ENCODE results near the gene OGDHL. TPM values are rescaled to one million over a fixed set of nuclear protein-coding genes. Genes with fewer than 3 reads are reported as not detected.

The OGDHL gene
- total RNA-seq, 1 experiment from 2014 or later, result 22.6 TPM

DNA sequence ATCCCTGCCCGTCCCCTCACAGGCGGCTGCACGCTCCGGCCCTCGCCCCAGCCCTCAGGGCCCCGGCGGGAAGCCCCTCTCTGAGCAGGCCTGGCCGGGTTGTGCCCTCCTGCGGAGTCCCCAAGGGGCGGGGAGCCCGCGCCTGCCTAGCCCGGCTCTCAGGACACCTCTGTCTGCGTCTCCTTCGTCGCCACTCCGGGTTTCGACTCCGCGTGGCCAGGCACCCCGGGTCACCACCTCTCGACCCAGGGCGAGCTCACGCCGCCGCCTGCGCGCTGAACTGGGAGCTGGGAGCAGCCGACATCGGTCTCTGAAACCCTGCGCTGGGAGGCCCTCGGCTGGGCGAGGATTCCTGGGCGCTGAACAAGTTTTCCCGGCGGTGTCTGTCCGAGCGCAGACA lies 6.2 kb upstream of the OGDHL start:
- Histone ChIP-seq H4K91ac (ENCODE audit: insufficient read length, low read depth, low read length) (no peak overlapping the region), H3K18ac (ENCODE audit: insufficient read length, low read depth, low read length) (no peak overlapping the region), H3K9me3 (ENCODE audit: control insufficient read depth, low read depth, low read length) (no peaks in the 10 kb centered on the region), H4K8ac (replicated peaks; ENCODE audit: insufficient read length, low read depth, low read length) (no peak overlapping the region), H2BK120ac (ENCODE audit: low read depth, low read length, poor library complexity, severe bottlenecking) (no peak overlapping the region), H3K4me1 (ENCODE audit: insufficient read depth, low read length) (no peaks in the 10 kb centered on the region), H2BK20ac (ENCODE audit: low read depth, low read length, poor library complexity, severe bottlenecking) (no peak overlapping the region), H3K4ac (ENCODE audit: low read depth, low read length) (no peak overlapping the region), H3T11ph (ENCODE audit: low read length) (no peak overlapping the region), H2BK5ac (ENCODE audit: insufficient read length, low read length) (no peak overlapping the region), H4K20me1 (ENCODE audit: control insufficient read depth, insufficient read depth, insufficient read length) (no peaks in the 10 kb centered on the region), H3K27me3 (ENCODE audit: insufficient read depth, low read length) (no peaks in the 10 kb centered on the region), H3K23me2 (ENCODE audit: insufficient read length, low read depth, low read length, poor library complexity, severe bottlenecking) (no peaks in the 10 kb centered on the region), H2BK12ac (ENCODE audit: insufficient read length, low read depth, low read length) (no peak overlapping the region), H2AK5ac (ENCODE audit: insufficient read length, low read length) (no peak overlapping the region), H3K79me1 (ENCODE audit: insufficient read depth, low read depth, low read length, poor library complexity, severe bottlenecking) (no peaks in the 10 kb centered on the region), H3K9ac (ENCODE audit: extremely low read depth, insufficient read length, low read length) (no peak overlapping the region), H3K27ac (ENCODE audit: insufficient read length, low read depth, low read length) (no peak overlapping the region), H3K23ac (ENCODE audit: insufficient read length, low read depth, low read length) (no peak overlapping the region), H3K4me2 (ENCODE audit: insufficient read depth, insufficient read length, low read length) (no peak overlapping the region), H4K5ac (ENCODE audit: insufficient read length, low read depth, low read length) (no peak overlapping the region), H2BK15ac (ENCODE audit: low read depth, low read length) (no peak overlapping the region), H2AFZ (ENCODE audit: low read length) (no peak overlapping the region), H3K14ac (ENCODE audit: insufficient read depth, low read length) (no peak overlapping the region), H3K56ac (ENCODE audit: insufficient read length, low read depth, low read length) (no peak overlapping the region), H3K79me2 (ENCODE audit: insufficient read depth, low read length) (no peaks in the 10 kb centered on the region)
- DNase-seq, result peak; percentile 48
- Mint-ChIP-seq H3K27ac (no peak overlapping the region), H3K9me3 (peaks cover 0 to 3% of the 10 kb centered on the region in 2 experiments; a peak in 1 of 5 replicates), H3K4me3 (no peak overlapping the region), H3K36me3 (ENCODE audit: insufficient read depth in 1 of 3, low read depth in 3 of 3) (no peaks in the 10 kb centered on the region), H3K4me1 (peaks cover 4 to 5% of the 10 kb centered on the region in 2 experiments; a peak in 3 of 4 replicates), H3K27me3 (ENCODE audit: low read depth) (peaks cover 11% of the 10 kb centered on the region)
- WGBS (ENCODE audit: extremely low coverage, insufficient read length, low lambda C conversion rate), result no CpG with 5 or more reads among the region's 38 CpGs
- TF ChIP-seq, protein P1, sequence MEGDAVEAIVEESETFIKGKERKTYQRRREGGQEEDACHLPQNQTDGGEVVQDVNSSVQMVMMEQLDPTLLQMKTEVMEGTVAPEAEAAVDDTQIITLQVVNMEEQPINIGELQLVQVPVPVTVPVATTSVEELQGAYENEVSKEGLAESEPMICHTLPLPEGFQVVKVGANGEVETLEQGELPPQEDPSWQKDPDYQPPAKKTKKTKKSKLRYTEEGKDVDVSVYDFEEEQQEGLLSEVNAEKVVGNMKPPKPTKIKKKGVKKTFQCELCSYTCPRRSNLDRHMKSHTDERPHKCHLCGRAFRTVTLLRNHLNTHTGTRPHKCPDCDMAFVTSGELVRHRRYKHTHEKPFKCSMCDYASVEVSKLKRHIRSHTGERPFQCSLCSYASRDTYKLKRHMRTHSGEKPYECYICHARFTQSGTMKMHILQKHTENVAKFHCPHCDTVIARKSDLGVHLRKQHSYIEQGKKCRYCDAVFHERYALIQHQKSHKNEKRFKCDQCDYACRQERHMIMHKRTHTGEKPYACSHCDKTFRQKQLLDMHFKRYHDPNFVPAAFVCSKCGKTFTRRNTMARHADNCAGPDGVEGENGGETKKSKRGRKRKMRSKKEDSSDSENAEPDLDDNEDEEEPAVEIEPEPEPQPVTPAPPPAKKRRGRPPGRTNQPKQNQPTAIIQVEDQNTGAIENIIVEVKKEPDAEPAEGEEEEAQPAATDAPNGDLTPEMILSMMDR (conservative IDR thresholded peaks at IDR 0.05), result no peak

All from H9 (cell line).